Erythroblast (primary cell): Measurements from ENCODE around the gene FRYL.

Experiments used
- GATA1 ChIP-seq: IDR thresholded peaks from 2 replicates; pipeline ENCODE4 v1.6.1; 2011; ENCODE audit warnings: low read depth, mild to moderate bottlenecking, control low read depth, low read length, moderate library complexity
- POLR2A ChIP-seq: IDR thresholded peaks from 2 replicates; pipeline ENCODE4 v1.6.1; 2011; ENCODE audit warnings: mild to moderate bottlenecking, low read length

DNA sequence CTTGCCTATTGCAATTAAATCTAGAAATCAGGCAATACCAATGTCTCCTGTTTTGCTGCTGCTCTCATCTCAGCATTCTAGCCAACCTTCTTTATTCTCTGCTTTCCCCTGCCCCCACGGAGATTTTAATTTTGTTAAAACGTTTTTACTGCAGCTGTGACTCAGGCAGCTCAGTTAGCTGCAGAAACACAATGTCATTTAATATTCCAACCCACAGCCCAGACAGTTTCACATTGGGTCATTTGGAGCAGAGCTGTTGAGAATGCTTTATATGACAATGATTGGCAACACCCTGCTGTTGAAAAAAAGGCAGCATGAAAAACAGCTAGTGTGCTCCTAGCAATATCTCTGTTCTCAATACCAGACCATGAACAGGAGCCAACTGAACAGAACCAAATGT, 309.5 kb downstream of the FRYL start:
- TF ChIP-seq POLR2A (no peak), GATA1 (no peak)
